Measurements from ENCODE around the gene FZD7.

The FZD7 gene

DNA sequence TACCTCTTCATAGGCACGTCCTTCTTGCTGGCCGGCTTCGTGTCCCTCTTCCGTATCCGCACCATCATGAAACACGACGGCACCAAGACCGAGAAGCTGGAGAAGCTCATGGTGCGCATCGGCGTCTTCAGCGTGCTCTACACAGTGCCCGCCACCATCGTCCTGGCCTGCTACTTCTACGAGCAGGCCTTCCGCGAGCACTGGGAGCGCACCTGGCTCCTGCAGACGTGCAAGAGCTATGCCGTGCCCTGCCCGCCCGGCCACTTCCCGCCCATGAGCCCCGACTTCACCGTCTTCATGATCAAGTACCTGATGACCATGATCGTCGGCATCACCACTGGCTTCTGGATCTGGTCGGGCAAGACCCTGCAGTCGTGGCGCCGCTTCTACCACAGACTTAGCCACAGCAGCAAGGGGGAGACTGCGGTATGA is 2.3 kb downstream of the FZD7 start:
- no peak for DNase-seq (ENCODE audit: low read depth in 2 of 3, low spot score in 1 of 3)

DNA sequence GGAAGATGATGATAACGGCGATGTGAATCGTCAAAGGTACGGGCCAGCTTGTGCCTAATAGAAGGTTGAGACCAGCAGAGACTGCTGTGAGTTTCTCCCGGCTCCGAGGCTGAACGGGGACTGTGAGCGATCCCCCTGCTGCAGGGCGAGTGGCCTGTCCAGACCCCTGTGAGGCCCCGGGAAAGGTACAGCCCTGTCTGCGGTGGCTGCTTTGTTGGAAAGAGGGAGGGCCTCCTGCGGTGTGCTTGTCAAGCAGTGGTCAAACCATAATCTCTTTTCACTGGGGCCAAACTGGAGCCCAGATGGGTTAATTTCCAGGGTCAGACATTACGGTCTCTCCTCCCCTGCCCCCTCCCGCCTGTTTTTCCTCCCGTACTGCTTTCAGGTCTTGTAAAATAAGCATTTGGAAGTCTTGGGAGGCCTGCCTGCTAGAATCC is 3.0 kb downstream of the FZD7 start:
- DNase-seq (ENCODE audit: low read depth in 2 of 3, low spot score in 1 of 3): no peak

DNA sequence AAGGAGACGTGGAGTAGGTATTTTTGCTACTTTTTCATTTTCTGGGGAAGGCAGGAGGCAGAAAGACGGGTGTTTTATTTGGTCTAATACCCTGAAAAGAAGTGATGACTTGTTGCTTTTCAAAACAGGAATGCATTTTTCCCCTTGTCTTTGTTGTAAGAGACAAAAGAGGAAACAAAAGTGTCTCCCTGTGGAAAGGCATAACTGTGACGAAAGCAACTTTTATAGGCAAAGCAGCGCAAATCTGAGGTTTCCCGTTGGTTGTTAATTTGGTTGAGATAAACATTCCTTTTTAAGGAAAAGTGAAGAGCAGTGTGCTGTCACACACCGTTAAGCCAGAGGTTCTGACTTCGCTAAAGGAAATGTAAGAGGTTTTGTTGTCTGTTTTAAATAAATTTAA is 3.4 kb downstream of the FZD7 start:
- DNase-seq (ENCODE audit: low read depth in 2 of 3, low spot score in 1 of 3): no peak

DNA sequence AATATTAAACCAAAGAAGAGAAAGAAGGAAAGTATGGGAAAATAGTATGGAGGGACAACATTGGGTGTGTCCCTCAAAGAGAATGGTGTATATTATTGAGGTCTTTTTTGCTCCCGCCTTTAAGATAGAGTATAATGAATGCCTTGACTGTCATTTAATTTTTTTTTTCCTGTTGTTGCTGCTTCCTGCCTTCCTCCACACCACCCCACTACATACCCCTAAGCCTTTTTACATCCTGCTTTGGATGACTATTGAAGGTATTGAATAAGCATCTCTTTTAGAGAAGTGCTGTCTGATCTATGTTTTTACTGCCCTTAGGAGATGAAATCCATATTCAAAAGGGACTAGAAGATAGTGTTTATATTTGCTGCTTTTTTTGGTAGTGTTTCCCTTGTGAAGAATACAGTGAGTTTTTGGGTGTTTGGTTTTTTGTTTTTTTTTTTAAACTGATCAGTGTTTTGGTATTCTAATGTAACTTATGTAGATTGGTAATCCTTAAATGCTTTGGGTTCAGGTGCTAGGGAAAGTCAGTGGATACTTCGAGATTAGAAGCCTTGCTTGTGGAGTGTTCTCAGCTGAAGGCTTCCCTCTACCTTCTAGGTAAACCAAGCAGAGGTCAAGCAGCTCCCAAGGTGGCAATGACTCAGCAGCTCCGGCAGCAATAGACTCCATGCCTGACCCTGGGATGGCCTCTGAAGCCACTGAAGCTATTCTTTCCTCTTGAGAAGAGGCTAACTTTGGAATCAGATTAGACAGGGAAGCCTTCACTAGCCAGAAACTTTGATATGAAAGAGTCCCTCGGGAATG is 5.0 kb downstream of the FZD7 start:
- DNase-seq (ENCODE audit: low read depth in 2 of 3, low spot score in 1 of 3): no peak

DNA sequence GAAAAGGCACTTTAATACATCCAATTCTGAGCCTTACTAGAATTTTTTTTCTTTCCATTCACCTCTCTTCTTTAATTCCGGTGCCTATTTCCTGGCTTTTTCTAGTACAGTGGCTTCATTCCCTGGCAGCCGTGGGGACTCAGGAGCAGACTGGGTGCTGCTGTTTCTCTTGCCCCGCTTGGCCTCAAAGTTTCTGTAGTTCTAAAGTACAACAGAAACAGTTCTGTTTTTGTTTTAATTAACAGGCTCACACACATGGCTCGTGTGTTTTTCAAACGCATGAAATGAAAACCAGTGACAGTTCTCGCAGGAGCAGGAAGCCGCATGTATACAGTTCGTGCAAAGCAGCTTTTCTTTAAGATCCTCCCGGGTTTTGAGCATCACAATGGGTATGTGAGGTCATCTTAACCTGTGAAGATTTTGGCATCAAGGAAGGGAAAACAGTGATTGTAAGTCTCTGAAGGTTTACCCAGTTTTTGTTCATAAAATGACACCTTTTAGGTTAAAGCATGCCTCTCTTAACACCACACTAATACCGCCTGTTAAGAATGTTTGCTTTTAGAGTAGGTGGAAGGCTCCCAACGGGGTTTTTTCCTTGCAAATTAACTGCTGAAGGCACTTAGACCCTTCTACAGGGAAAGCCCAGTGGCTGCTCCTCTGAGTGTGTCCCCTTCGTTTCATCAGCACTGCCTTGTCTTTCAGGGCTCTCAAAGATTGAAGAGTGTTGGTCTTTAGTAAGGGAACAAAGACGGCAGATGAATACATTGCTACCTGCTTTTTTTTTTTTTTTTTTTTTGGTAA is 5.8 kb downstream of the FZD7 start:
- no peak for DNase-seq (ENCODE audit: low read depth in 2 of 3, low spot score in 1 of 3)

DNA sequence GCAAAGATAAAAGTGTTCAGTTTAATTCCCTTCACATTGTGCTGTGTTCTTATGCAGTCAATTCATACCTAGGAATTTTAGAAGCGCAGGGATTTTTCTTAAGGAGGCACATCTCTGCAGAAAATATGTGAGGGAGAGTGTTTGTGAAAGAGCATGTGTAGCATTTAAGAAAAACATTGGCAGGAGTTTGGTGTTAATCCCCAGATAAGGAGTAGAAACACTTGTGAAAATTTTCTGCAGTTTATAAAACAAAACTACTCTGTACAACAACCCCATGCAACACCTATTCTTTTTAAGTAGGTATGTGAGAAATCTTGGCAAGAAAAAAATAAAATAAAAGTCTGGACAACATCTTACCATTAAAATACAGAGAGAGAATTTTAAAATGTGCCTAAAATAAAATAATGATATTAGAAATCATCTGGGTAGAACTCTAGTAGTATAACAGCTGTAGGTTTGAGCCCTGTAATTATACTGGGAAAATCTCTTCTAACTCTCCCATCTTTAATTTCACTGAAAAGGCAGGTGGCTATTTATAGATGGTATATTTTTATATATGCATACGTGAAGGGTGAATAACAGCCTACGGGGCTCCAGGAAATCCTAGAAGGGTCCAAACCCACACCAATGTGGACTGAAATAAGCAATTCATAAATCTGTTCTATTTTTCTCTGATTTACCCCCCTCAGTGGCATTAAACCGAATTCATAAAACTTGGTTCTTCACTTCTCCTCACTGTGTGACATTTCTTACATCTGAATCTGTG is 6.6 kb downstream of the FZD7 start:
- DNase-seq (ENCODE audit: low read depth in 2 of 3, low spot score in 1 of 3): no peak

DNA sequence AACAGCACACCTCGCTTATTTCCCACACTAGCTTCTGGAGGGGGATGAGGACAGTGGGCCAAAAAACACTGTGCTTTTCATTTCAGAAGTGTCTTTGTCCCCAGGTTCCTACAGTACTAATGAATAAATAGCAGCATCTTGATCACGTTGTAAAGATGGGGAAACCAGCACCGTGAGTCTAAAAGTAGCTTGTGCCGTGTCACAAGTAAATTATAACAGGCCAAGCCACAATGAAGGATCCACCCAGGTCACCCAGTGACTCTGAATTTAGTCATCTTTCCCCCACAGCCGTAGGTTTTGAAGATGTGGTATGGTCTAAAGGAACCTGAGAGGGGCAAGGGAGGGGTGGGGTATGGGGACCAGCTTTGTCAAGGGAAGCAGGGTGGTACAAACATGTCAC is 8.8 kb downstream of the FZD7 start:
- no peak for DNase-seq (ENCODE audit: low read depth in 2 of 3, low spot score in 1 of 3)

DNA sequence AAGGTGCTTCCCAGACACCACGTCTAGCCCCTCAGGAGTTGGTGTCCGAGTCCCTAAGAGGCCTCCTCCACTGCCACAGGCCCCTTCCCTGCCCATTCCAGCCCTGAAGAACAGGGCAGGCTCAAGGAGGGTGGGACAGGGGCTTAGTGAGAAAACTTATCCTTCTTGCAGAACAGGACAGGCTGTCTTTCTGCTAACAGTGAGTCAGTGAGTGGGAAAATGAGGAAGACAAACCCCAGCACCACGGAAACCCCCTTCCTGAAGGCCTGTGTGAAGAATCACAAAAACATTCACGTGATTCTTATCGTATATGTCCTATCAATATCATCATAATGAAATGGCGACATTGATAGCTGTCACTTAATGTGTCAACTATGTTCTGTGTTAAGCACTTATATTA is 9.8 kb downstream of the FZD7 start:
- no peak for DNase-seq (ENCODE audit: low read depth in 2 of 3, low spot score in 1 of 3)

DNA sequence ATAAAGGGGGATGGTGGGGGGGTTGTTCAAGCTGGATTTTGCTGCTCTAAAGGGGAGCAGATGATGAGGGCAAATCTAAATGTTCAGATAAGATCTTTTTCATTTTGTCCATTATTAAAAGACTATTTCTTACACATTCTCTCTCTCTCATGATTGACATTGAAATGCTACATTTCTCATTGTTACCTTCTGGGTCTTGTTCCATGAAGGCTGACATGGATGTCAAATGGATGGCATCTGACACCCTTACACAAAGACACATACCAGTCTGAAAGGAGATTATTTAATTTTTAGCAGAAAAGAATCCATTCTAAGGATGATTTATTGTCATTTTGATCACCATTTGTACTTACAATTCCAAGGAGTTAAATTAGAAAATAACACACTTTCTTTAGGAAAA is 11.1 kb downstream of the FZD7 start:
- no peak for DNase-seq (ENCODE audit: low read depth in 2 of 3, low spot score in 1 of 3)

DNA sequence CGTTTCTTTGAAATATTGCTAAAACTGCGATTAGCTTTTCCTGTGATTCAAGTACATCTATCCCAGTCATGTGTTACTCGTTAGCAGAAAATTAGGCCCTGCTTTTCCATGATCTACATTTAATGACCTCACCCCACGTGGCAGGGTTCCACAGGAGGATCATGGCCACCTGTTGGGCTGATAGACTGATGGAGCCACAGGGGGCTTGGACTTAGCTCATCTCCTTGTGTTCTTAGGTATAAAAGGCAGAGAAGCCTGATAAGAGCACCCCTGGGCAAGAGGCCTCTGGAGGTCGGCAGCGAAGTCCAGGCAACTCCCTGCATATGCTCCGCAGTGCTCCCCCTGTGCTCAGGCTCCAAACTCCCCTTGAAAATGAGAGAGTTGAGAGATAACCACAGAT is 12.9 kb downstream of the FZD7 start:
- no peak for DNase-seq (ENCODE audit: low read depth in 2 of 3, low spot score in 1 of 3)

DNA sequence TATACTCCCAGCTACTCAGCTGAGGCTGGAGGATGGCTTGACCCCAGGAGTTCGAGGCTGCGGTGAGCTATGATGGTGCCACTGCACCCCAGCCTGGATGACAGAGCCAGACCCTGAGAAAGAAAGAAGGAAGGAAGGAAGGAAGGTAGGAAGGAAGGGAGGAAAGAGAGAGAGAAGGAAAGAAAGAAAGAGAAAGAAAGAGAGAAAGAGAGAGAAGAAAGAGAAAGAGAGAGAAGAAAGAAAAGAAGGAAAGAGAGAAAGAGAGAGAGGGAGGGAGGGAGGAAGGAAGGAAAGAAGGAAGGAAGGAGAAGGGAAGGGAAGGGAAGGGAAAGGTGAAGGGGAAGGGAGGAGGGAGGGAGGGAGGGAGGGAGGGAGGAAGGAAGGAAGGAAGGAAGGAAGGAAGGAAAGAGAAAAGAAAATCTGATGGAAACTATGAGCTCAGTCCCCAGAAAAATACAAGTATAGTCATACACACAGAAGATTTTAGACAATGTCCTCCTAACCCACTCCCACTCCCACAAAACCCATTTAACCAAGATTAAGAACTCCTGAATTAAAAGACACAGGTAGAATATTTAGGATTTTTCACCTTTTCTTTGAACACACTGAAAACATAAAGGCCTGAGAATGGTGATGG is 15.6 kb downstream of the FZD7 start:
- no peak for DNase-seq (ENCODE audit: low read depth in 2 of 3, low spot score in 1 of 3)

DNA sequence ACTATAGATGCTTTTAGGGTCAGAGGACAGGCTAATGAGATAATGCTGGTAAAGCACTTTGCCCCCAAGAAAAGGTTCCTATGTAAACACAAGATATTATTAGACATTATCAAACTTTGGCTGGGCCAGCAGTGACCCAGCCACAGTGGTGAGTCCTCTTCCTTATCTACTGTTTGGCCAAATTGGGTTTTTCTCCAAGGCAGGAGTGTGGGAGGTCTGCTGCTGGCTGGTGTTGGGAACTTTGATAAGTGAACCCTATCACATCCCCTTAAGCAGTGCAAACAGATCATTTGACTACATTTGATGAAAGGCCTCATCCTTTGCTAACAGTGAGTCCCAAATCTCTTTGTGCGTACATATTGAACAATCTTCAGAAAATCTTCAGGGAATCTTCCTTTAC is 16.2 kb downstream of the FZD7 start:
- no peak for DNase-seq (ENCODE audit: low read depth in 2 of 3, low spot score in 1 of 3)

DNA sequence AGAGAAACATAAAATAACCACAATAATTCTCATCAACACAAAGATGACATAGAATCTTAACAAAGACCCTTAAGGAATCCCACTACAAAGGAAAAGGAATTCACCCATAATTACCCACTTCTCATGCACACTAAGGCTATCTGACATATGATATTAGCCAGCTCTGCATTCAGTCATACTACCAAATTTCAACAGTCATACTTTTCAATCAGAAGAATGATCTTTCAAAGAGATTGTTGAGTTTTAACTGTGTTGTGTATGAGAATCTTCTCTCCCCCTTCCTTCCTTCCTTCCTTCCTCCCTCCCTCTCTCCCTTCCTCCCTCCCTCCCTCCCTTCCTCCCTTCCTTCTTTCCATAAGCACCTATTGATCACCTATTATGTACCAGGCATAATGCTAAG is 17.0 kb downstream of the FZD7 start:
- DNase-seq (ENCODE audit: low read depth in 2 of 3, low spot score in 1 of 3): no peak

DNA sequence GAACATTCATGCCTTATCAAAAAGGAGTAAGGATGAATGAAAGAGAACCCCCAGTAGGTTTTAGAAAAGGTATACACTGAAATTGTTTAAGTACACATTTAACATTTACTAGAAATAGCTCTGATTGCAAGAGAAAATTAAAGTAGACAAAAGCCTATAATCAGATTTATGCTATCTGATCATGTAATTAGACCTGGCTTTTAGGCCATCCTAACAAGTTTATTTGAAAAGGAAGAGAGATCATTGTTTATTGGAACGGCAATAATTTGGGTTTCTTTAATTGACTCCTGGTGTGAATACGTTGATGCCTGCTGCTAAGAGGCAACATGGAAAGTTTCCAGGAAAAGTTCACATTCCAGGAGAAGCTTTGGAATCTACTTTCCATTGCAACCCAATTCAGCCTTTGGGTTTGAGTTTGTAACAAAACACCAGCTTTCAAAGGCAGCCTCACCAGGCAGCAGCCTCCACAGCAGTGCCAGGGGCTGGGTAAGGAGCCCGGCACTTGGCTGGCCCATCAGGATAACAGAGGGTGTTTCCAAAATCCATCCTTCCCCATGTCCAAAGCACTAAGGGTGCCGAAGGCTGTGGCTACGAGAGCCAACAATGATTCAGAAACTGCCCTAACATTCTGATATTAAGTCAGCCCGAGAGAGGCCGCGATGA is 18.0 kb downstream of the FZD7 start:
- DNase-seq (ENCODE audit: low read depth in 2 of 3, low spot score in 1 of 3): no peak

DNA sequence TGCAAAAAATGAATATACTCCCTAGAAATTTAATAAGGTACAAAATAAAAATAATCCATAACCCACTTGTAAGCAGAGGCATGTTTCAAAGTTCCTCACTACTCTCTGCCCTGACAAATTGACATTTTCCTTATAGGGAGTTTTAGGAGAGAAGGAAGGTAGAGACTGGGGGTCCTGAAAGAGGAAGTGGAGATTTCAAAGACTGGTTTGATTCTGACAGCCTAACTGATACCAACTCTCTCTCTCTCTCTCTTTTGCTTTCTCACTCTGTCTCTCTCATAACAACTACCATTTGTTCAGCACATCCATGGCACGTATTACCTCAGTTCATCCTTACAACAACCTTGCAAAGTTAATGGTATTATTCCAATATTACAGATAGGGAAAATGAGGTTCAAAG is 18.6 kb downstream of the FZD7 start:
- DNase-seq (ENCODE audit: low read depth in 2 of 3, low spot score in 1 of 3): no peak

DNA sequence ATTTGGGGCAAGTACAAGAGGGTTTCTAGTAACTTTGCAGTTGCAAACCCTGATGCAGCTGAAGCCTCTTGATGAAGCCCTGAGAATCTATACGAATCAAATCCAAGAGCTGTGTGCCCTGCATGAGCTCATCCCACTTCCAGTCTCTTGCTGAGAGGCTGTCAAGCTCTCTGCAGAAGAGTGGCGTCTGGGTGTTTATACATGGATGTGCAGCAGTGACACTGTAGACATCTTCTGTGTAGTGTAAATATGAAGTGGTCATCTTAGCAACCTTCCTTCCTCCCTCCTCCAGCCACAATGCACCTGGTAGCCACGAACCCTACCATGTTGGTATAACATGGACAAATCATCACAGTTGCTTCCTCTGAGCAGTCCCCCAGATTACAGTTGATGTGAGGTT is 21.0 kb downstream of the FZD7 start:
- DNase-seq (ENCODE audit: low read depth in 2 of 3, low spot score in 1 of 3): no peak

DNA sequence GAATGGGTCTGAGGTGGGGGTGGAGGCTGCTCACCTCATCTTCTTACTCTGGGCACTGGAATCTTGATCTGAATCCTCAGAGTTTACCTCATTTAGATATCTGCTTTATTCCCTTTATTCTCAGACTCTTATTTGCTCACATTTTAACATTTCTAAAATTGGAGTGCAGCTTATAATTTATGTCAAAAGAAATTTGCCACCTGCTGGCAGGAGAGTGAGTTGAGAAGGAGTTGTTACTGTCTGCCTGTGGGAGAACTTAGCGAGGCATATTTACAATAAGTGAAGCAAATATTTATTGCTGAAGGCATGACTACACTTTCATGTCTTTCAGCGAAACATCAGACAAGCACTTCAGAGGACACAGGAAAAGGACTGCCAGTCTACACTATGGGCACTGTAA is 23.0 kb downstream of the FZD7 start:
- no peak for DNase-seq (ENCODE audit: low read depth in 2 of 3, low spot score in 1 of 3)

DNA sequence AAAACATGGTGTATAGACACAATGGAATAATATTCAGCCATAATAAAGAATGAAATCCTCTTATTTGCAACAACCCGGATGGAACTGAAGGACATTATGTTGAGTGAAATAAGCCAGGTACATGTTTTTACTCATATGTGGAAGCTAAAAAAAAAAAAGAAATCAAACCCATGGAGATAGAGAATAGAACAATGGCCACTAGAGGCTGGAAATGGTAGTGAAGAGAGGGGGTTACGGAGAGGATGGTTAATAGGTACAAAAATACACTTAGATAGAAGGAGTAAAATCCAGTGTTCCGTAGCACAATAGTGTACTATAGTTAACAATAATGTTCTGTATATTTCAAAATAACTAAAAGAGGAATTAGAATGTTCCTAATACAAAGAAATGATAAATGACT is 26.6 kb downstream of the FZD7 start:
- no peak for DNase-seq (ENCODE audit: low read depth in 2 of 3, low spot score in 1 of 3)

DNA sequence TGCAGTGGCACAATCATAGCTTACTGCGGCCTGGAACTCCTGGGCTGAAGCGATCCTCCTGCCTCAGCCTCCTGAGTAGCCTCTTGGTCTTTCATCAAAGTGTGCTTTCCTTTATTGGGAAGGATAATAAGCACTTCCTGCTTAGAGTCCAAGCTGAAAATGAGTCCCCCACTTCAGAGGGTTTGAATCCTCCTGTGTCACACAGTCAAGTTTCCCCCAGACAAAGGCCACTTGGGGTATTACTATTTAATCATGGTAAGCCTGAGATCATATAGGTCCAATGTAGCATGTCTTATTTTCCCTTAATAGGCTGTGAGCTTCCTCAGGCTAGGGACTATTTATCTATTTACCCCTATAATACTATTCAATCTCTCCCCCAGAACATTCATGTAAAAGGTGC is 28.0 kb downstream of the FZD7 start:
- DNase-seq (ENCODE audit: low read depth in 2 of 3, low spot score in 1 of 3): no peak

DNA sequence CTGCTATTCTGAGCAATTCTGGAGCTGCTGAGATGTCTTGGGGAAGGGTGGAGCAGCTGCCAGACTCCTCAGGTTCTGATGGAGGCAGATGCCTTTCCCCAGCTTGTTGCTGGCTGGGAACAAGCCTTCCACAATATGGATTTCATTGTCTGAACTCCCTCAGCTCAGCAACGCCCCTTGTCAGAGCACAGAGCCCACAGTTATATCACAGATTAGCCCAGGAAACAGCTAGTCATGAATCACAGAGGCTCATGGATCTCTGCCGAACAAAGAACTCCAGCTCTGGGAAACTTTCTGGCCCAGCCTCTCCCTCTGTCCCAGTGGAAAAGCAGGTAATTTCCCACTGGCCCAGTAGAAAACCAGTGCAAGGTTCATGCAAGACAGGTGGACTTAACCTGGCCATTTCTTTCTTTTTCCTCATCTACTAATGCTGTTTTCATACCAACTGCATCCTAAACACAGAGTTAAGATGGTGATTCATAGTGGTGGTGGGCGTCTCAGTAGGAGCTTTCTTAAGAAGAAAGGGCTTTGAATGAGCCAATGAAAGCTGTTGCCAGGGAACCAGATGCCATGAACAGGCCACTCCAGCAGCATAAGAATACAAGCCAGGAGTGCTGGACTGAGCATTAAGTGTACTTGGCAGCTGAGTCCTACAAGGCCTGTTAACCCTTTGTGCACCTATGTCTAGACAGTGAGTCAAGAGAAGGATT is 30.7 kb downstream of the FZD7 start:
- no peak for DNase-seq (ENCODE audit: low read depth in 2 of 3, low spot score in 1 of 3)
